Fibroblast of the aortic adventitia (primary cell): ENCODE measurements around the gene HIPK3. TPM values are rescaled to one million over a fixed set of nuclear protein-coding genes. Genes with fewer than 3 reads are reported as not detected.

Experiments used
- DNase-seq: peaks from one replicate; pipeline ENCODE4 v3.0.0-alpha.2; 2010; ENCODE audit warnings: low read depth
- H3K4me3 ChIP-seq: 2 replicates; pipeline ENCODE4 v1.5.1; 2011; ENCODE audit warnings: low read depth, mild to moderate bottlenecking, control low read depth, low read length, moderate library complexity
- total RNA-seq: library from RNA; depleted of rRNA; stranded (reverse); fragments of >200 nt; gene quantifications from 2 replicates; pipeline ENCODE4 v1.2.3, GENCODE V29; 2012; ENCODE audit warnings: low replicate concordance
- TF ChIP-seq, protein P1 (sequence below): IDR thresholded peaks from 2 replicates; pipeline ENCODE4 v1.5.1; 2011; ENCODE audit warnings: mild to moderate bottlenecking, low read length, control low read depth, inconsistent platforms; ENCODE audit not compliant: insufficient read depth

The HIPK3 gene
- total RNA-seq, 1 donor, result 164 TPM

- TF ChIP-seq, protein P1, sequence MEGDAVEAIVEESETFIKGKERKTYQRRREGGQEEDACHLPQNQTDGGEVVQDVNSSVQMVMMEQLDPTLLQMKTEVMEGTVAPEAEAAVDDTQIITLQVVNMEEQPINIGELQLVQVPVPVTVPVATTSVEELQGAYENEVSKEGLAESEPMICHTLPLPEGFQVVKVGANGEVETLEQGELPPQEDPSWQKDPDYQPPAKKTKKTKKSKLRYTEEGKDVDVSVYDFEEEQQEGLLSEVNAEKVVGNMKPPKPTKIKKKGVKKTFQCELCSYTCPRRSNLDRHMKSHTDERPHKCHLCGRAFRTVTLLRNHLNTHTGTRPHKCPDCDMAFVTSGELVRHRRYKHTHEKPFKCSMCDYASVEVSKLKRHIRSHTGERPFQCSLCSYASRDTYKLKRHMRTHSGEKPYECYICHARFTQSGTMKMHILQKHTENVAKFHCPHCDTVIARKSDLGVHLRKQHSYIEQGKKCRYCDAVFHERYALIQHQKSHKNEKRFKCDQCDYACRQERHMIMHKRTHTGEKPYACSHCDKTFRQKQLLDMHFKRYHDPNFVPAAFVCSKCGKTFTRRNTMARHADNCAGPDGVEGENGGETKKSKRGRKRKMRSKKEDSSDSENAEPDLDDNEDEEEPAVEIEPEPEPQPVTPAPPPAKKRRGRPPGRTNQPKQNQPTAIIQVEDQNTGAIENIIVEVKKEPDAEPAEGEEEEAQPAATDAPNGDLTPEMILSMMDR, result no peak
Observed at GRCh38 chr11:33320016-33320813, 63.0 kb downstream of the HIPK3 start.

GRCh38 chr11:33320814-33321330 is 63.7 kb downstream of the HIPK3 start:
- TF ChIP-seq, protein P1, result no peak
- H3K4me3 ChIP-seq, result no peak overlapping the region
- peak; percentile 19 for DNase-seq

More at GRCh38 chr11:33320016-33320813, 63.0 kb downstream of the HIPK3 start:
- H3K4me3 ChIP-seq, result no peak overlapping the region
- DNase-seq, result no peak

GRCh38 chr11:33321422-33321821 is 64.2 kb downstream of the HIPK3 start:
- DNase-seq, result no peak
- no peak overlapping the region for H3K4me3 ChIP-seq
- TF ChIP-seq, protein P1, result no peak

GRCh38 chr11:33323421-33323820 is 66.2 kb downstream of the HIPK3 start:
- TF ChIP-seq, protein P1, result no peak
- no peak overlapping the region for H3K4me3 ChIP-seq
- no peak for DNase-seq

GRCh38 chr11:33324302-33324985 is 67.3 kb downstream of the HIPK3 start:
- no peak overlapping the region for H3K4me3 ChIP-seq
- no peak for DNase-seq
- TF ChIP-seq, protein P1, result no peak

DNA sequence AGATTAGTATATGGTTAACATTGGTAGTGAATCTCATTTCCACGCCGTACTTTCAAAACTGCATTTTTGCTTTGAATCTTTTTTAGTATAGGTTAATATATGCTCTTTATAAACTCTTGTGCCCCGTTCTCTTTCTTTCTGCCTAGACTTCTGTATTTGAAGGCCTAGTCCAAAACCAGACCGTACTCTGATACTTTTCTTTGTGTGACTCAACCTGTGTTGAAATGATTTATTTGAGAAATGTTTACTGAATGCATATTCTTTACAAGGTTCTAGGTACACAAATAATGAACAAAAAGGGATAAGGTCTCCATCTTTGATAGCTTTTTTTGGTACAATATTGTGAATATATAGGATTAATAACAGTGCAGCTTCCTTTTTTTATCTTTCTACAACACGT is 68.3 kb downstream of the HIPK3 start:
- no peak overlapping the region for H3K4me3 ChIP-seq
- no peak for DNase-seq
- TF ChIP-seq, protein P1, result no peak
